Suppressor macrophage treated with lipopolysaccharide for 4 hours (primary cell): Measurements from ENCODE around the gene SFPQ.
"Not testable (repeated sequence)": the region's sequence is repeated elsewhere in the genome, so short reads cannot be mapped to it uniquely, and the experiment has no call there.

Experiments used
- DNase-seq: peaks from one replicate; pipeline ENCODE4 v3.0.0-alpha.2; 2020

Gene SFPQ

GRCh38 chr1:35192853-35193664 lies at the start of gene SFPQ:
Gene SFPQ (minus strand): TSS chr1:35193145. CDS start chr1:35193049, 96 bp downstream.
- DNase-seq = peak; percentile 98

GRCh38 chr1:35236772-35237171 lies 43.8 kb upstream of the SFPQ start:
- not testable (repeated sequence) for DNase-seq

- DNase-seq = no peak
Observed at GRCh38 chr1:35231287-35231686, 38.3 kb upstream of the SFPQ start.

GRCh38 chr1:35229587-35230360 lies 36.8 kb upstream of the SFPQ start:
- DNase-seq = no peak

- DNase-seq = no peak
Observed at GRCh38 chr1:35226546-35226945, 33.6 kb upstream of the SFPQ start.

GRCh38 chr1:35223084-35223630 lies 30.2 kb upstream of the SFPQ start:
- DNase-seq = no peak

GRCh38 chr1:35222322-35223083 lies 29.6 kb upstream of the SFPQ start:
- no peak for DNase-seq

GRCh38 chr1:35220976-35221375 lies 28.0 kb upstream of the SFPQ start:
- DNase-seq = no peak

- no peak for DNase-seq
Observed at GRCh38 chr1:35215346-35215745, 22.4 kb upstream of the SFPQ start.

GRCh38 chr1:35211120-35211414 lies 18.1 kb upstream of the SFPQ start:
- DNase-seq = no peak

- no peak for DNase-seq
Observed at GRCh38 chr1:35210321-35211119, 17.6 kb upstream of the SFPQ start.

- DNase-seq = no peak
Observed at GRCh38 chr1:35203295-35203694, 10.3 kb upstream of the SFPQ start.

- peak; percentile 84 for DNase-seq
Observed at GRCh38 chr1:35202048-35202719, 9.2 kb upstream of the SFPQ start.

- DNase-seq = no peak
Observed at GRCh38 chr1:35201631-35202030, 8.7 kb upstream of the SFPQ start.

- peak; percentile 94 for DNase-seq
Observed at GRCh38 chr1:35192056-35192852, 691 bp downstream of the SFPQ start.

GRCh38 chr1:35191429-35192055 lies 1.4 kb downstream of the SFPQ start:
- no peak for DNase-seq

- DNase-seq = peak; percentile 12
Observed at GRCh38 chr1:35190784-35191183, 2.2 kb downstream of the SFPQ start.

GRCh38 chr1:35188578-35189392 lies 4.2 kb downstream of the SFPQ start:
- DNase-seq = no peak

- DNase-seq = no peak
Observed at GRCh38 chr1:35187816-35188342, 5.1 kb downstream of the SFPQ start.
